Measurements from ENCODE around the gene GABPB2. TPM values are rescaled to one million over a fixed set of nuclear protein-coding genes. Genes with fewer than 3 reads are reported as not detected.

Gene GABPB2
- total and polyA plus RNA-seq, 2 experiments from 2014 or later: 1.1 to 2.6 TPM

- H3K79me2 ChIP-seq (replicated peaks; ENCODE audit: insufficient read depth): no peaks in the 10 kb centered on the region
- Mint-ChIP-seq H3K27me3 (ENCODE audit: insufficient read depth, low read depth, poor library complexity) (peaks cover 6% of the 10 kb centered on the region), H3K4me3 (no peak overlapping the region), H3K36me3 (ENCODE audit: low read depth) (peaks cover 21% of the 10 kb centered on the region), H3K27ac (0 out of 2 replicates have a peak overlapping the region, but pooled peaks have one; percentile 5), H3K4me1 (peaks cover 23% of the 10 kb centered on the region), H3K9me3 (no peaks in the 10 kb centered on the region)
- peaks cover 19% of the 10 kb centered on the region for H3K4me1 ChIP-seq (ENCODE audit: insufficient read depth)
- H3K27me3 ChIP-seq (ENCODE audit: insufficient read depth): no peaks in the 10 kb centered on the region
- H2AFZ ChIP-seq: no peak overlapping the region
- DNase-seq (ENCODE audit: low spot score) (no peak), ATAC-seq (no peak)
- no peak overlapping the region for H3K4me2 ChIP-seq
- TF ChIP-seq CREB1 (CRISPR knock-in tag; IDR thresholded peaks at IDR 0.05; ENCODE audit: low read depth) (no peak), ETS1 (IDR thresholded peaks at IDR 0.05) (no peak), EZH2phosphoT487 (IDR thresholded peaks at IDR 0.05; ENCODE audit: unreplicated experiment) (no peak), JUNB (IDR thresholded peaks at IDR 0.05; ENCODE audit: unreplicated experiment) (no peak), NANOG (IDR thresholded peaks at IDR 0.05; ENCODE audit: borderline replicate concordance) (no peak), STAT1 (IDR thresholded peaks at IDR 0.05; ENCODE audit: unreplicated experiment) (no peak), ZNF114 (CRISPR knock-in tag; IDR thresholded peaks at IDR 0.05) (no peak), ZNF331 (CRISPR knock-in tag; IDR thresholded peaks at IDR 0.05; ENCODE audit: low read depth) (no peak), EZH2 (IDR thresholded peaks at IDR 0.05; ENCODE audit: low read depth, unreplicated experiment) (no peak), POLR2AphosphoS5 (IDR thresholded peaks at IDR 0.05; ENCODE audit: low read depth) (no peak)
- TF ChIP-seq, protein P1, sequence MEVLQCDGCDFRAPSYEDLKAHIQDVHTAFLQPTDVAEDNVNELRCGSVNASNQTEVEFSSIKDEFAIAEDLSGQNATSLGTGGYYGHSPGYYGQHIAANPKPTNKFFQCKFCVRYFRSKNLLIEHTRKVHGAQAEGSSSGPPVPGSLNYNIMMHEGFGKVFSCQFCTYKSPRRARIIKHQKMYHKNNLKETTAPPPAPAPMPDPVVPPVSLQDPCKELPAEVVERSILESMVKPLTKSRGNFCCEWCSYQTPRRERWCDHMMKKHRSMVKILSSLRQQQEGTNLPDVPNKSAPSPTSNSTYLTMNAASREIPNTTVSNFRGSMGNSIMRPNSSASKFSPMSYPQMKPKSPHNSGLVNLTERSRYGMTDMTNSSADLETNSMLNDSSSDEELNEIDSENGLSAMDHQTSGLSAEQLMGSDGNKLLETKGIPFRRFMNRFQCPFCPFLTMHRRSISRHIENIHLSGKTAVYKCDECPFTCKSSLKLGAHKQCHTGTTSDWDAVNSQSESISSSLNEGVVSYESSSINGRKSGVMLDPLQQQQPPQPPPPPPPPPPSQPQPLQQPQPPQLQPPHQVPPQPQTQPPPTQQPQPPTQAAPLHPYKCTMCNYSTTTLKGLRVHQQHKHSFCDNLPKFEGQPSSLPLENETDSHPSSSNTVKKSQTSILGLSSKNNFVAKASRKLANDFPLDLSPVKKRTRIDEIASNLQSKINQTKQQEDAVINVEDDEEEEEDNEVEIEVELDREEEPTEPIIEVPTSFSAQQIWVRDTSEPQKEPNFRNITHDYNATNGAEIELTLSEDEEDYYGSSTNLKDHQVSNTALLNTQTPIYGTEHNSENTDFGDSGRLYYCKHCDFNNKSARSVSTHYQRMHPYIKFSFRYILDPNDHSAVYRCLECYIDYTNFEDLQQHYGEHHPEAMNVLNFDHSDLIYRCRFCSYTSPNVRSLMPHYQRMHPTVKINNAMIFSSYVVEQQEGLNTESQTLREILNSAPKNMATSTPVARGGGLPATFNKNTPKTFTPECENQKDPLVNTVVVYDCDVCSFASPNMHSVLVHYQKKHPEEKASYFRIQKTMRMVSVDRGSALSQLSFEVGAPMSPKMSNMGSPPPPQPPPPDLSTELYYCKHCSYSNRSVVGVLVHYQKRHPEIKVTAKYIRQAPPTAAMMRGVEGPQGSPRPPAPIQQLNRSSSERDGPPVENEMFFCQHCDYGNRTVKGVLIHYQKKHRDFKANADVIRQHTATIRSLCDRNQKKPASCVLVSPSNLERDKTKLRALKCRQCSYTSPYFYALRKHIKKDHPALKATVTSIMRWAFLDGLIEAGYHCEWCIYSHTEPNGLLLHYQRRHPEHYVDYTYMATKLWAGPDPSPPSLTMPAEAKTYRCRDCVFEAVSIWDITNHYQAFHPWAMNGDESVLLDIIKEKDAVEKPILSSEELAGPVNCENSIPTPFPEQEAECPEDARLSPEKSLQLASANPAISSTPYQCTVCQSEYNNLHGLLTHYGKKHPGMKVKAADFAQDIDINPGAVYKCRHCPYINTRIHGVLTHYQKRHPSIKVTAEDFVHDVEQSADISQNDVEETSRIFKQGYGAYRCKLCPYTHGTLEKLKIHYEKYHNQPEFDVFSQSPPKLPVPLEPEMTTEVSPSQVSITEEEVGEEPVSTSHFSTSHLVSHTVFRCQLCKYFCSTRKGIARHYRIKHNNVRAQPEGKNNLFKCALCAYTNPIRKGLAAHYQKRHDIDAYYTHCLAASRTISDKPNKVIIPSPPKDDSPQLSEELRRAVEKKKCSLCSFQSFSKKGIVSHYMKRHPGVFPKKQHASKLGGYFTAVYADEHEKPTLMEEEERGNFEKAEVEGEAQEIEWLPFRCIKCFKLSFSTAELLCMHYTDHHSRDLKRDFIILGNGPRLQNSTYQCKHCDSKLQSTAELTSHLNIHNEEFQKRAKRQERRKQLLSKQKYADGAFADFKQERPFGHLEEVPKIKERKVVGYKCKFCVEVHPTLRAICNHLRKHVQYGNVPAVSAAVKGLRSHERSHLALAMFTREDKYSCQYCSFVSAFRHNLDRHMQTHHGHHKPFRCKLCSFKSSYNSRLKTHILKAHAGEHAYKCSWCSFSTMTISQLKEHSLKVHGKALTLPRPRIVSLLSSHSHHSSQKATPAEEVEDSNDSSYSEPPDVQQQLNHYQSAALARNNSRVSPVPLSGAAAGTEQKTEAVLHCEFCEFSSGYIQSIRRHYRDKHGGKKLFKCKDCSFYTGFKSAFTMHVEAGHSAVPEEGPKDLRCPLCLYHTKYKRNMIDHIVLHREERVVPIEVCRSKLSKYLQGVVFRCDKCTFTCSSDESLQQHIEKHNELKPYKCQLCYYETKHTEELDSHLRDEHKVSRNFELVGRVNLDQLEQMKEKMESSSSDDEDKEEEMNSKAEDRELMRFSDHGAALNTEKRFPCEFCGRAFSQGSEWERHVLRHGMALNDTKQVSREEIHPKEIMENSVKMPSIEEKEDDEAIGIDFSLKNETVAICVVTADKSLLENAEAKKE (CRISPR knock-in tag; IDR thresholded peaks at IDR 0.05): no peak
- TF ChIP-seq, protein P2, sequence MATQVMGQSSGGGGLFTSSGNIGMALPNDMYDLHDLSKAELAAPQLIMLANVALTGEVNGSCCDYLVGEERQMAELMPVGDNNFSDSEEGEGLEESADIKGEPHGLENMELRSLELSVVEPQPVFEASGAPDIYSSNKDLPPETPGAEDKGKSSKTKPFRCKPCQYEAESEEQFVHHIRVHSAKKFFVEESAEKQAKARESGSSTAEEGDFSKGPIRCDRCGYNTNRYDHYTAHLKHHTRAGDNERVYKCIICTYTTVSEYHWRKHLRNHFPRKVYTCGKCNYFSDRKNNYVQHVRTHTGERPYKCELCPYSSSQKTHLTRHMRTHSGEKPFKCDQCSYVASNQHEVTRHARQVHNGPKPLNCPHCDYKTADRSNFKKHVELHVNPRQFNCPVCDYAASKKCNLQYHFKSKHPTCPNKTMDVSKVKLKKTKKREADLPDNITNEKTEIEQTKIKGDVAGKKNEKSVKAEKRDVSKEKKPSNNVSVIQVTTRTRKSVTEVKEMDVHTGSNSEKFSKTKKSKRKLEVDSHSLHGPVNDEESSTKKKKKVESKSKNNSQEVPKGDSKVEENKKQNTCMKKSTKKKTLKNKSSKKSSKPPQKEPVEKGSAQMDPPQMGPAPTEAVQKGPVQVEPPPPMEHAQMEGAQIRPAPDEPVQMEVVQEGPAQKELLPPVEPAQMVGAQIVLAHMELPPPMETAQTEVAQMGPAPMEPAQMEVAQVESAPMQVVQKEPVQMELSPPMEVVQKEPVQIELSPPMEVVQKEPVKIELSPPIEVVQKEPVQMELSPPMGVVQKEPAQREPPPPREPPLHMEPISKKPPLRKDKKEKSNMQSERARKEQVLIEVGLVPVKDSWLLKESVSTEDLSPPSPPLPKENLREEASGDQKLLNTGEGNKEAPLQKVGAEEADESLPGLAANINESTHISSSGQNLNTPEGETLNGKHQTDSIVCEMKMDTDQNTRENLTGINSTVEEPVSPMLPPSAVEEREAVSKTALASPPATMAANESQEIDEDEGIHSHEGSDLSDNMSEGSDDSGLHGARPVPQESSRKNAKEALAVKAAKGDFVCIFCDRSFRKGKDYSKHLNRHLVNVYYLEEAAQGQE (IDR thresholded peaks at IDR 0.05; ENCODE audit: unreplicated experiment): no peak
- TF ChIP-seq, protein P3, sequence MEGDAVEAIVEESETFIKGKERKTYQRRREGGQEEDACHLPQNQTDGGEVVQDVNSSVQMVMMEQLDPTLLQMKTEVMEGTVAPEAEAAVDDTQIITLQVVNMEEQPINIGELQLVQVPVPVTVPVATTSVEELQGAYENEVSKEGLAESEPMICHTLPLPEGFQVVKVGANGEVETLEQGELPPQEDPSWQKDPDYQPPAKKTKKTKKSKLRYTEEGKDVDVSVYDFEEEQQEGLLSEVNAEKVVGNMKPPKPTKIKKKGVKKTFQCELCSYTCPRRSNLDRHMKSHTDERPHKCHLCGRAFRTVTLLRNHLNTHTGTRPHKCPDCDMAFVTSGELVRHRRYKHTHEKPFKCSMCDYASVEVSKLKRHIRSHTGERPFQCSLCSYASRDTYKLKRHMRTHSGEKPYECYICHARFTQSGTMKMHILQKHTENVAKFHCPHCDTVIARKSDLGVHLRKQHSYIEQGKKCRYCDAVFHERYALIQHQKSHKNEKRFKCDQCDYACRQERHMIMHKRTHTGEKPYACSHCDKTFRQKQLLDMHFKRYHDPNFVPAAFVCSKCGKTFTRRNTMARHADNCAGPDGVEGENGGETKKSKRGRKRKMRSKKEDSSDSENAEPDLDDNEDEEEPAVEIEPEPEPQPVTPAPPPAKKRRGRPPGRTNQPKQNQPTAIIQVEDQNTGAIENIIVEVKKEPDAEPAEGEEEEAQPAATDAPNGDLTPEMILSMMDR (conservative IDR thresholded peaks at IDR 0.05; ENCODE audit: low read depth in 2 of 2): no peak
- H3K36me3 ChIP-seq (ENCODE audit: insufficient read depth): 0 out of 2 replicates have a peak, but pooled peaks cover 3% of the 10 kb centered on the region
- no peaks in the 10 kb centered on the region for H3F3A ChIP-seq (replicated peaks; ENCODE audit: low read depth)
- H3K27ac ChIP-seq (ENCODE audit: low read depth): 0 out of 2 replicates have a peak overlapping the region, but pooled peaks have one; percentile 26
- no peak overlapping the region for H3K4me3 ChIP-seq
- no peaks in the 10 kb centered on the region for H3K9me2 ChIP-seq (ENCODE audit: insufficient read depth)
- no peaks in the 10 kb centered on the region; the same call in 1 of the 2 replicates for H4K20me1 ChIP-seq (replicated peaks; ENCODE audit: insufficient read depth)
Measured at GRCh38 chr1:151035167-151035566, 35.4 kb upstream of the GABPB2 start.

Measured in GM23338 (cell line).